DOHH2 (cell line): Measurements from ENCODE around the gene IER2.

Source experiments
- H3F3A ChIP-seq: fragments of 200-600 bp; sonication (generic), shearing (Covaris generic); 2 replicates; pipeline ENCODE4 v1.6.0; 2016; ENCODE audit warnings: antibody characterized with exemption, mild to moderate bottlenecking; ENCODE audit not compliant: control insufficient read depth, insufficient read depth
- H3K27ac ChIP-seq: fragments of 200-600 bp; sonication (generic); 2 replicates; pipeline ENCODE4 v1.5.1; 2014; ENCODE audit warnings: low read depth, mild to moderate bottlenecking, low read length, moderate library complexity
- H3K27me3 ChIP-seq: fragments of 200-600 bp; sonication (generic); 2 replicates; pipeline ENCODE4 v1.6.1; 2014; ENCODE audit warnings: mild to moderate bottlenecking, low read length, mixed read lengths; ENCODE audit not compliant: control insufficient read depth
- H3K36me3 ChIP-seq: fragments of 200-600 bp; sonication (generic); 2 replicates; pipeline ENCODE4 v1.6.1; 2014; ENCODE audit warnings: mild to moderate bottlenecking, low read length, moderate library complexity, mixed read lengths; ENCODE audit not compliant: control insufficient read depth
- H3K4me1 ChIP-seq: fragments of 200-600 bp; sonication (generic); 2 replicates; pipeline ENCODE4 v1.6.1; 2014; ENCODE audit warnings: mild to moderate bottlenecking, low read length, mixed read lengths; ENCODE audit not compliant: control insufficient read depth
- H3K4me2 ChIP-seq: fragments of 200-600 bp; sonication (generic); 2 replicates; pipeline ENCODE4 v1.6.0; 2014; ENCODE audit warnings: mild to moderate bottlenecking, low read length, moderate library complexity
- H3K4me3 ChIP-seq: fragments of 200-600 bp; sonication (generic); 2 replicates; pipeline ENCODE4 v1.5.1; 2014; ENCODE audit warnings: mild to moderate bottlenecking, low read length, mixed read lengths
- H3K79me2 ChIP-seq: fragments of 200-600 bp; sonication (generic); 2 replicates; pipeline ENCODE4 v1.6.1; 2014; ENCODE audit warnings: mild to moderate bottlenecking, low read length, mixed read lengths; ENCODE audit not compliant: control insufficient read depth
- H3K9me2 ChIP-seq: fragments of 200-600 bp; sonication (generic); replicated peaks from 2 replicates; pipeline ENCODE4 v1.6.1; 2014; ENCODE audit warnings: mild to moderate bottlenecking, low read length, mixed read lengths; ENCODE audit not compliant: control insufficient read depth
- H3K9me3 ChIP-seq: fragments of 200-600 bp; sonication (generic); 2 replicates; pipeline ENCODE4 v1.6.1; 2014; ENCODE audit warnings: antibody characterized with exemption, low read length, mixed read lengths; ENCODE audit not compliant: control insufficient read depth, insufficient read depth
- H4K20me1 ChIP-seq: fragments of 200-600 bp; sonication (generic); 2 replicates; pipeline ENCODE4 v1.6.0; 2014; ENCODE audit warnings: low read depth, mild to moderate bottlenecking, antibody characterized with exemption, low read length, moderate library complexity; ENCODE audit not compliant: control insufficient read depth, insufficient read depth
- EZH2phosphoT487 ChIP-seq: fragments of 200-600 bp; sonication (generic); IDR thresholded peaks from 2 replicates; pipeline ENCODE4 v1.6.1; 2017; ENCODE audit warnings: borderline replicate concordance, mild to moderate bottlenecking, antibody characterized with exemption, low read length, moderate library complexity, mixed read lengths
- TF ChIP-seq, protein P1 (sequence below): fragments of 200-600 bp; sonication (generic); IDR thresholded peaks from one replicate; pipeline ENCODE4 v1.5.1; 2014; ENCODE audit warnings: antibody characterized with exemption, mild to moderate bottlenecking, low read depth, low read length; ENCODE audit not compliant: poor library complexity, severe bottlenecking

The IER2 gene

DNA sequence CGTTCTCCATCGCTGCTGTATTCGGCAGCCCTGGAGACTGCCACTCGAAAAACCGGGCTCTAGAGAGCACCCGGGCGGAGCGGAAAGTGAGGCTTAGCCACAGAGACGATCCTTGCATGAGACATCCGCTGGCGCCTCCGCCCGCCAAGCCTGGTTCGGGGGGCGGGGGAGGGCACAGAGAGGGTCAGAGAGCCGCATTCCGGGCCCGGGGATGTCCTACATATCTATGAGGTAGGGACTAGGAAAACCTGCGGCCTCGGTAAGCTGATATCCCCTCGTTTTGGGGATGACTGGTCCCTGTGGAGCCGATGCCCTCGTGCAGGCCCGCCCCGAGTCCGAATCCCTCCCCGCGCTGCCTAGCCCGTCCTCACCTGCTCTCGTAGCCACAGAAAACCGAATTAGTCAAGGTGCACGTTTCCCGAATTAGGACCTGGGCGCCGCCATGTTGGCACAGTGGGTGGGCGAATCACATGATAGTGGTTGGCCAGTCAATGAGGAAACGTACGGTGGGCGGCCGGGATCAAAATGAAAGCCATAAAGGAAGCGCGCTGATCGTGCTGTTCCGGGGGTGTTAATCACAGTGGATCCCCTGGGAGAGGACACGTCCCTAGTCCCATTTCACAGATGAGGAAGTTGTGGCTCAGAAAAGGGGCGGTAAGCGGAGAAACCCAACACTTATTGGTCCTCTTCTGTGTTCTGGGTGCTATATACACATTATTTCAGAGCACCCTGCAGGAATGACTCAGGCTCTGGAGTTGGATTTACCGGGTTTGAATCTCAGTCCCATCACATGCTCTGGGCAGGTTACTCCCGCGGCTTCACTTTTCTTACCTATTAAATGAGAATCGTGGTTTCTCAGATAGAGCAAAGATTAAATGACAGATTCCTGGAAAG, 33.7 kb upstream of the IER2 start, which contains the start of gene TRMT1:
TRMT1 (minus strand) TSS at position 459 of the 894 bp plus-strand sequence; CDS start at position 118, 341 bp downstream.
- H3K4me1 ChIP-seq, result peaks cover 39% of the 10 kb centered on the region
- peak within 1 kb of the TSS; percentile 39 for H3K27ac ChIP-seq
- no peaks in the 10 kb centered on the region for H3K9me3 ChIP-seq
- peak within 1 kb of the TSS; percentile 71 for H3K4me2 ChIP-seq
- peaks cover 43% of the 10 kb centered on the region for H3K36me3 ChIP-seq
- H3K4me3 ChIP-seq, result peak within 1 kb of the TSS; percentile 82
- H3K9me2 ChIP-seq, result no peaks in the 10 kb centered on the region
- peaks cover 17% of the 10 kb centered on the region; the same call in 1 of the 2 replicates for H4K20me1 ChIP-seq
- no peaks in the 10 kb centered on the region for H3K27me3 ChIP-seq
- H3K79me2 ChIP-seq, result peaks cover 60% of the 10 kb centered on the region
- H3F3A ChIP-seq, result peaks cover 6% of the 10 kb centered on the region
- TF ChIP-seq, protein P1, sequence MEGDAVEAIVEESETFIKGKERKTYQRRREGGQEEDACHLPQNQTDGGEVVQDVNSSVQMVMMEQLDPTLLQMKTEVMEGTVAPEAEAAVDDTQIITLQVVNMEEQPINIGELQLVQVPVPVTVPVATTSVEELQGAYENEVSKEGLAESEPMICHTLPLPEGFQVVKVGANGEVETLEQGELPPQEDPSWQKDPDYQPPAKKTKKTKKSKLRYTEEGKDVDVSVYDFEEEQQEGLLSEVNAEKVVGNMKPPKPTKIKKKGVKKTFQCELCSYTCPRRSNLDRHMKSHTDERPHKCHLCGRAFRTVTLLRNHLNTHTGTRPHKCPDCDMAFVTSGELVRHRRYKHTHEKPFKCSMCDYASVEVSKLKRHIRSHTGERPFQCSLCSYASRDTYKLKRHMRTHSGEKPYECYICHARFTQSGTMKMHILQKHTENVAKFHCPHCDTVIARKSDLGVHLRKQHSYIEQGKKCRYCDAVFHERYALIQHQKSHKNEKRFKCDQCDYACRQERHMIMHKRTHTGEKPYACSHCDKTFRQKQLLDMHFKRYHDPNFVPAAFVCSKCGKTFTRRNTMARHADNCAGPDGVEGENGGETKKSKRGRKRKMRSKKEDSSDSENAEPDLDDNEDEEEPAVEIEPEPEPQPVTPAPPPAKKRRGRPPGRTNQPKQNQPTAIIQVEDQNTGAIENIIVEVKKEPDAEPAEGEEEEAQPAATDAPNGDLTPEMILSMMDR, result no peak
- TF ChIP-seq EZH2phosphoT487, result no peak

DNA sequence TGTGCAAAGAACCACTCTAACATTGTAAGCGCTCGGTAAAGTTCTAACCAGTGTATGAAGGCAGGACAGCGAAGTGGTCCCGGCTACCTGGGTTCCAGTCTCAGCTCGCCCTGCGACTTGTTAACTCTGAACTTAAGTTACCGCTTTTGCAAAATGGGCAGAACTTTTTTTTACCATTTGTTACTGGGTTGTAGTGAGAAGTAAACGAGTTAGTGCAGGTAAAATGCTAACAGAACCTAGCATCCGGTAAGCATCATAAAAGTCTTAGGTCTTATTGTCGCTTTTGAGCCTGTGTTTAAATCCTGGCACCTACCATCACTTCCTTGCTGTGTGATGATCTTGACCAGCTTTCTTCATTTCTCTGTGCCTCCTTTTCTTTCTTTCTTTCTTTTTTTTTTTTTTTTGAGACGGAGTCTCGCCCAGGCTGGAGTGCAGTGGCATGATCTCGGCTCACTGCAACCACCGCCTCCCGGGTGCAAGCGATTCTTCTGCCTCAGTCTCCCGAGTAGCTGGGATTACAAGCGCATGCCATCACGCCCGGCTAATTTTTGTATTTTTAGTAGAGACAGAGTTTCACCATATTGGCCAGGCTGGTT, 32.9 kb upstream of the IER2 start:
- Histone ChIP-seq H3K4me3 (peak overlapping the region; percentile 82), H3K4me2 (peak overlapping the region; percentile 71), H3K36me3 (peaks cover 49% of the 10 kb centered on the region), H3K27ac (peak overlapping the region; percentile 29), H3F3A (peaks cover 6% of the 10 kb centered on the region), H3K79me2 (peaks cover 67% of the 10 kb centered on the region), H4K20me1 (peaks cover 19% of the 10 kb centered on the region; the same call in 1 of the 2 replicates), H3K9me3 (no peaks in the 10 kb centered on the region), H3K27me3 (no peaks in the 10 kb centered on the region), H3K9me2 (no peaks in the 10 kb centered on the region), H3K4me1 (peaks cover 39% of the 10 kb centered on the region)
- TF ChIP-seq, protein P1, result no peak
- no peak for TF ChIP-seq EZH2phosphoT487

DNA sequence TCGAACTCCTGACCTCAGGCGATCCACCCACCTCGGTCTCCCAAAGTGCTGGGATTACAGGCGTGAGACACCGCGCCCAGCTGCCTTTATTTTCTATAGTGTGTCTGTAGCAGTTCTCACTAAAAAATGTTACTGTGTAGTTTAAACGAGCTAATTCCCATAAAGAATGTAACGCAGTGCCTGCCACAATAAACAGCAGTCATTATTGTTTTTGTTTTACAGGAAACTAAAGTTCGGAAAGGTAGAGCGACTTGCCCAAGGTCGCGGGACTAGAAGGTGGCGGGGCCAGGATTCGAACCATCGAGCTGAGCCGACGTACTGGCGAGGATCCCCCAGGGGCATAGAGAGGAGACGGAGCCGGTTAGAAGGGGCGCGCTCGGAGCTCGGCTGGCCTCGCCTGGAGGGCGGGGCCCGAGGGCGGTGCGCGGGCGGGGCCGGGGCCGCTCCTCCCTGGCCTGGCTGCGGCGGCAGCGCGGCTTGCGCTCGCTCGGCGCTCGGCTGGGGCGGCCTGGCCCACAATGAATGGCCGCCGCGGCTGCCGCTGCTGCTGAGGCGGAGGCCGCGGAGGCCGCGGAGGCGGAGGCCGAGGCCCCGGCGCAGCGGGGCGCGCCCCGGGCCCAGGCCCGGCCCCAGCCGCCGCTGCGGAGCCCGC, 32.3 kb upstream of the IER2 start, which contains the start of gene NACC1:
NACC1 (plus strand) TSS at position 493 of the 652 bp plus-strand sequence. CDS start 16,944 bp downstream, outside the sequence.
- peaks cover 70% of the 10 kb centered on the region for H3K79me2 ChIP-seq
- no peaks in the 10 kb centered on the region for H3K9me2 ChIP-seq
- peaks cover 6% of the 10 kb centered on the region for H3F3A ChIP-seq
- peak within 1 kb of the TSS; percentile 94 for H3K4me3 ChIP-seq
- peak within 1 kb of the TSS; percentile 73 for H3K4me2 ChIP-seq
- peaks cover 21% of the 10 kb centered on the region for H4K20me1 ChIP-seq
- no peaks in the 10 kb centered on the region for H3K9me3 ChIP-seq
- no peaks in the 10 kb centered on the region for H3K27me3 ChIP-seq
- peaks cover 44% of the 10 kb centered on the region for H3K36me3 ChIP-seq
- H3K27ac ChIP-seq, result peak within 1 kb of the TSS; percentile 63
- peaks cover 39% of the 10 kb centered on the region for H3K4me1 ChIP-seq
- TF ChIP-seq, protein P1, result no peak
- TF ChIP-seq EZH2phosphoT487, result no peak
